ENCODE results near the gene PUSL1.

Gene PUSL1

GRCh38 chr1:1327291-1327690 is 18.9 kb downstream of the PUSL1 start:
- in situ Hi-C loops (cut with MboI; ENCODE audit: low sequenced_read_pairs, unreplicated experiment): no loop called here
- DNase-seq (ENCODE audit: low spot score): no peak
- TF ChIP-seq, protein P1, sequence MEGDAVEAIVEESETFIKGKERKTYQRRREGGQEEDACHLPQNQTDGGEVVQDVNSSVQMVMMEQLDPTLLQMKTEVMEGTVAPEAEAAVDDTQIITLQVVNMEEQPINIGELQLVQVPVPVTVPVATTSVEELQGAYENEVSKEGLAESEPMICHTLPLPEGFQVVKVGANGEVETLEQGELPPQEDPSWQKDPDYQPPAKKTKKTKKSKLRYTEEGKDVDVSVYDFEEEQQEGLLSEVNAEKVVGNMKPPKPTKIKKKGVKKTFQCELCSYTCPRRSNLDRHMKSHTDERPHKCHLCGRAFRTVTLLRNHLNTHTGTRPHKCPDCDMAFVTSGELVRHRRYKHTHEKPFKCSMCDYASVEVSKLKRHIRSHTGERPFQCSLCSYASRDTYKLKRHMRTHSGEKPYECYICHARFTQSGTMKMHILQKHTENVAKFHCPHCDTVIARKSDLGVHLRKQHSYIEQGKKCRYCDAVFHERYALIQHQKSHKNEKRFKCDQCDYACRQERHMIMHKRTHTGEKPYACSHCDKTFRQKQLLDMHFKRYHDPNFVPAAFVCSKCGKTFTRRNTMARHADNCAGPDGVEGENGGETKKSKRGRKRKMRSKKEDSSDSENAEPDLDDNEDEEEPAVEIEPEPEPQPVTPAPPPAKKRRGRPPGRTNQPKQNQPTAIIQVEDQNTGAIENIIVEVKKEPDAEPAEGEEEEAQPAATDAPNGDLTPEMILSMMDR (IDR thresholded peaks at IDR 0.05; ENCODE audit: borderline replicate concordance, control extremely low read depth, extremely low read depth, insufficient read depth, missing control alignments): no peak

- TF ChIP-seq, protein P1 (IDR thresholded peaks at IDR 0.05; ENCODE audit: borderline replicate concordance, control extremely low read depth, extremely low read depth, insufficient read depth, missing control alignments): no peak
- in situ Hi-C loops (cut with MboI; ENCODE audit: low sequenced_read_pairs, unreplicated experiment): no loop called here
- no peak for DNase-seq (ENCODE audit: low spot score)
Measured at GRCh38 chr1:1328254-1328653, 19.9 kb downstream of the PUSL1 start.

DNA sequence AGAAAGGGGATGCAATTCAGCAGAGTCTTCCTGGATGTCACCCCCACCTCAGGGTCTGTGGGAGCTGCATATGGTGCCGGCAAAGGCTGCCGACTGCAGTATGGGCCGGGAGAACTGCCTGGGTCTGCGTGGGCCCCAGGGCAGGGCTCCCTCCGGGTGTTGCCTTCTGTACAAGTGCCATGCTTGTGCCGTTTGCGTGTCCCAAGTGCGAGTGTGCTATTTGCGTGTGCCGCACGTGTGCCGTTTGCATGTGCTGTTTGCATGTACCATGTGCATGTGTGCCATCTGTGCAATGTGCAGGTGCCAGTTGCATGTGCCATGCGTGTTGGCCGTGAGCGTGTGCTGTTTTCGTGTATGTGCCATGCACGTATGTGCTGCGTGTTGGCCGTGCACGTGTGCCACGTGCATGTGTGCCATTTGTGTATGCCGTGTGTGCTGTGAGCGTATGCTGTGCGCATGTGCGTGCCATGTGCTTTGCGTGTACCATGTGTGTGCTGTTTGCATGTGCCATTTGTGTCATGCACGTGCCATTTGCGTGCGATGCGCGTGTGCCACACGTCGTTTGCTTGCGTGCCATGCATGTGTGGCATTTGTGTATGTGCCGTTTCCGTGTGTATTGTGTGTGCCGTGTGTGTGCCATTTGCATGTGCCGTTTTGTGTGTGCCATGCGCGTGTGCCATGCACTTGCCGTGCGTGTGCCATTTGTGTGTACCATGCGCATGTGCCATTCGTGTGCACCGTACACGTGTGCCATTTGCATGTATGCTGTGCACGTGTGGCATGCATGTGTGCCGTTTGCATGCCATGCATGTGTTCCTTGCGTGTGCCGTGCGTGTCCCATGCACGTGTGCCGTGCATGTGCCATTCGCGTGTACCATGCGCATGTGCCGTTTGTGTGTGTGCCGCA is 21.2 kb downstream of the PUSL1 start:
- in situ Hi-C loops (cut with MboI; ENCODE audit: low sequenced_read_pairs, unreplicated experiment): no loop called here
- TF ChIP-seq, protein P1 (IDR thresholded peaks at IDR 0.05; ENCODE audit: borderline replicate concordance, control extremely low read depth, extremely low read depth, insufficient read depth, missing control alignments): no peak
- DNase-seq (ENCODE audit: low spot score): no peak

- TF ChIP-seq, protein P1 (IDR thresholded peaks at IDR 0.05; ENCODE audit: borderline replicate concordance, control extremely low read depth, extremely low read depth, insufficient read depth, missing control alignments): no peak
- in situ Hi-C loops (cut with MboI; ENCODE audit: low sequenced_read_pairs, unreplicated experiment): no loop called here
- DNase-seq (ENCODE audit: low spot score): no peak
Measured at GRCh38 chr1:1330366-1331067, 22.1 kb downstream of the PUSL1 start.

- in situ Hi-C loops (cut with MboI; ENCODE audit: low sequenced_read_pairs, unreplicated experiment): no loop called here
- no peak for DNase-seq (ENCODE audit: low spot score)
- TF ChIP-seq, protein P1 (IDR thresholded peaks at IDR 0.05; ENCODE audit: borderline replicate concordance, control extremely low read depth, extremely low read depth, insufficient read depth, missing control alignments): no peak
Measured at GRCh38 chr1:1331068-1331965, 22.9 kb downstream of the PUSL1 start, which contains the start of gene TAS1R3. TAS1R3 (plus strand) TSS chr1:1331280; CDS start chr1:1331346, 66 bp downstream.
